Stomach smooth muscle (tissue), 2 donors: ENCODE measurements around the gene CENPF.
"Not testable (repeated sequence)": the region's sequence is repeated elsewhere in the genome, so short reads cannot be mapped to it uniquely, and the experiment has no call there.

Experiments
- H3K27ac ChIP-seq: one replicate; pipeline ENCODE4 v1.7.0; 2013; ENCODE audit warnings: mild to moderate bottlenecking, low read length, inconsistent platforms
- H3K27me3 ChIP-seq, 2 donors: one replicate each; pipeline ENCODE4 v1.7.0; 2013; ENCODE audit warnings: low read length in 2 of 2; ENCODE audit not compliant: insufficient read depth in 2 of 2, control insufficient read depth in 1 of 2
- H3K36me3 ChIP-seq, 2 donors: one replicate each; pipeline ENCODE4 v1.7.0; 2013; ENCODE audit warnings: low read length in 2 of 2; ENCODE audit not compliant: control insufficient read depth in 2 of 2, insufficient read depth in 2 of 2
- H3K4me1 ChIP-seq: one replicate; pipeline ENCODE4 v1.7.0; 2013; ENCODE audit warnings: low read length; ENCODE audit not compliant: control insufficient read depth, insufficient read depth
- H3K4me3 ChIP-seq, 2 donors: one replicate each; pipeline ENCODE4 v1.7.0; 2013; ENCODE audit warnings: low read length in 2 of 2
- H3K9ac ChIP-seq, 2 donors: one replicate each; pipeline ENCODE4 v1.7.0; 2013; ENCODE audit warnings: low read length in 2 of 2, mild to moderate bottlenecking in 1 of 2
- H3K9me3 ChIP-seq, 2 donors: one replicate each; pipeline ENCODE4 v1.7.0; 2013; ENCODE audit warnings: low read length in 2 of 2; ENCODE audit not compliant: control insufficient read depth in 2 of 2
- donor health status: healthy.
- donor health status: Pancreatic carcinoma.

Gene CENPF

GRCh38 chr1:214584805-214585766 lies 17.9 kb upstream of the CENPF start:
- H3K9ac ChIP-seq, result no peak overlapping the region
- no peak overlapping the region for H3K4me3 ChIP-seq
- no peaks in the 10 kb centered on the region for H3K4me1 ChIP-seq
- H3K9me3 ChIP-seq, result no peaks in the 10 kb centered on the region
- no peak overlapping the region for H3K27ac ChIP-seq
- H3K36me3 ChIP-seq, result no peaks in the 10 kb centered on the region
- peaks cover 0 to 4% of the 10 kb centered on the region in 2 donors for H3K27me3 ChIP-seq

- H3K27me3 ChIP-seq, result peaks cover 0 to 4% of the 10 kb centered on the region in 2 donors
- no peaks in the 10 kb centered on the region for H3K36me3 ChIP-seq
- no peak overlapping the region for H3K9ac ChIP-seq
- H3K4me3 ChIP-seq, result no peak overlapping the region
- no peak overlapping the region for H3K27ac ChIP-seq
- no peaks in the 10 kb centered on the region for H3K9me3 ChIP-seq
- H3K4me1 ChIP-seq, result no peaks in the 10 kb centered on the region
Measured at GRCh38 chr1:214586621-214587020, 16.4 kb upstream of the CENPF start.

GRCh38 chr1:214587165-214587564 lies 15.8 kb upstream of the CENPF start:
- H3K27ac ChIP-seq, result no peak overlapping the region
- H3K27me3 ChIP-seq, result peaks cover 0 to 4% of the 10 kb centered on the region in 2 donors
- H3K36me3 ChIP-seq, result no peaks in the 10 kb centered on the region
- H3K9ac ChIP-seq, result no peak overlapping the region
- H3K4me1 ChIP-seq, result no peaks in the 10 kb centered on the region
- H3K9me3 ChIP-seq, result no peaks in the 10 kb centered on the region
- H3K4me3 ChIP-seq, result no peak overlapping the region

- H3K27me3 ChIP-seq, result peaks cover 0 to 4% of the 10 kb centered on the region in 2 donors
- no peak overlapping the region for H3K4me3 ChIP-seq
- no peaks in the 10 kb centered on the region for H3K36me3 ChIP-seq
- H3K9me3 ChIP-seq, result no peaks in the 10 kb centered on the region
- H3K27ac ChIP-seq, result no peak overlapping the region
- no peaks in the 10 kb centered on the region for H3K4me1 ChIP-seq
- no peak overlapping the region for H3K9ac ChIP-seq
Measured at GRCh38 chr1:214588963-214589597, 13.9 kb upstream of the CENPF start.

- Histone ChIP-seq H3K27me3 (peaks cover 0 to 4% of the 10 kb centered on the region in 2 donors), H3K4me1 (no peaks in the 10 kb centered on the region), H3K27ac (no peak overlapping the region)
Measured at GRCh38 chr1:214590696-214591095, 12.3 kb upstream of the CENPF start.

GRCh38 chr1:214591918-214592317 lies 11.1 kb upstream of the CENPF start:
- not testable (repeated sequence) for H3K4me1 ChIP-seq, H3K9me3 ChIP-seq, H3K9ac ChIP-seq, H3K27me3 ChIP-seq, H3K36me3 ChIP-seq, H3K27ac ChIP-seq, H3K4me3 ChIP-seq

More at GRCh38 chr1:214590696-214591095, 12.3 kb upstream of the CENPF start:
- H3K36me3 ChIP-seq, result no peaks in the 10 kb centered on the region
- H3K4me3 ChIP-seq, result no peak overlapping the region
- no peak overlapping the region for H3K9ac ChIP-seq
- no peaks in the 10 kb centered on the region for H3K9me3 ChIP-seq

GRCh38 chr1:214593158-214593557 lies 9.8 kb upstream of the CENPF start:
- no peaks in the 10 kb centered on the region for H3K36me3 ChIP-seq
- no peaks in the 10 kb centered on the region for H3K9me3 ChIP-seq
- H3K4me1 ChIP-seq, result no peaks in the 10 kb centered on the region
- no peak overlapping the region for H3K9ac ChIP-seq
- H3K4me3 ChIP-seq, result no peak overlapping the region
- peaks cover 0 to 4% of the 10 kb centered on the region in 2 donors for H3K27me3 ChIP-seq
- no peak overlapping the region for H3K27ac ChIP-seq

- Histone ChIP-seq H3K9ac (no peak overlapping the region), H3K9me3 (no peaks in the 10 kb centered on the region), H3K27ac (no peak overlapping the region), H3K36me3 (no peaks in the 10 kb centered on the region), H3K4me1 (peaks cover 7% of the 10 kb centered on the region), H3K27me3 (no peaks in the 10 kb centered on the region), H3K4me3 (peak overlapping the region; percentile 82 to 85)
Measured at GRCh38 chr1:214603819-214604252, 841 bp downstream of the CENPF start.

- H3K4me1 ChIP-seq, result peaks cover 7% of the 10 kb centered on the region
- no peaks in the 10 kb centered on the region for H3K27me3 ChIP-seq
- H3K36me3 ChIP-seq, result no peaks in the 10 kb centered on the region
- no peak overlapping the region for H3K9ac ChIP-seq
- H3K4me3 ChIP-seq, result no peak overlapping the region
- H3K27ac ChIP-seq, result no peak overlapping the region
- H3K9me3 ChIP-seq, result no peaks in the 10 kb centered on the region
Measured at GRCh38 chr1:214604523-214604922, 1.5 kb downstream of the CENPF start.

- not testable (repeated sequence) for H3K9me3 ChIP-seq, H3K4me1 ChIP-seq, H3K9ac ChIP-seq, H3K4me3 ChIP-seq, H3K36me3 ChIP-seq, H3K27ac ChIP-seq, H3K27me3 ChIP-seq
Measured at GRCh38 chr1:214605484-214605883, 2.5 kb downstream of the CENPF start.
